HepG2 (cell line): ENCODE results near the gene STX10. TPM values are rescaled to one million over a fixed set of nuclear protein-coding genes. Genes with fewer than 3 reads are reported as not detected.

ENCODE experiments used
- CSRNP2 ChIP-seq: sonication (generic); formaldehyde crosslinking; conservative IDR thresholded peaks from 2 replicates; pipeline ENCODE4 v1.8.0; 2022; ENCODE audit warnings: low read depth, missing genetic modification reagents
- GABPA ChIP-seq, 2 experiments: IDR thresholded peaks; 2 replicates each; pipeline ENCODE4 v1.6.1; 2011 to 2016; ENCODE audit warnings: low read depth in 2 of 2, low read length in 1 of 2, missing biosample characterization in 1 of 2, missing genetic modification characterization in 1 of 2
- HDAC2 ChIP-seq: sonication (generic); formaldehyde crosslinking; IDR thresholded peaks from 2 replicates; pipeline ENCODE4 v1.4.0; 2020; ENCODE audit warnings: missing genetic modification reagents
- IKZF5 ChIP-seq: IDR thresholded peaks from 2 replicates; pipeline ENCODE4 v1.6.1; 2018; ENCODE audit warnings: missing genetic modification reagents, mild to moderate bottlenecking, missing compliant biosample characterization
- JUNB ChIP-seq: sonication (generic); formaldehyde crosslinking; IDR thresholded peaks from 2 replicates; pipeline ENCODE4 v1.8.0; 2022; ENCODE audit warnings: missing genetic modification reagents, mild to moderate bottlenecking, borderline replicate concordance
- LRRFIP1 ChIP-seq: sonication (generic); formaldehyde crosslinking; conservative IDR thresholded peaks from 2 replicates; pipeline ENCODE4 v1.4.0; 2020; ENCODE audit warnings: missing genetic modification reagents
- MZF1 ChIP-seq: sonication (generic); formaldehyde crosslinking; IDR thresholded peaks from 2 replicates; pipeline ENCODE4 v1.8.1; 2023; ENCODE audit warnings: mild to moderate bottlenecking, missing genetic modification reagents, borderline replicate concordance
- NFE2 ChIP-seq: sonication (generic); formaldehyde crosslinking; IDR thresholded peaks from 2 replicates; pipeline ENCODE4 v1.4.0; 2020; ENCODE audit warnings: missing genetic modification reagents
- NFKB2 ChIP-seq: sonication (generic); formaldehyde crosslinking; IDR thresholded peaks from 2 replicates; pipeline ENCODE4 v1.4.0; 2020; ENCODE audit warnings: missing genetic modification reagents, borderline replicate concordance
- PAF1 ChIP-seq: IDR thresholded peaks from 2 replicates; pipeline ENCODE4 v1.6.1; 2016; ENCODE audit warnings: missing genetic modification reagents, missing compliant biosample characterization
- SP1 ChIP-seq, 2 experiments: fragments of 450-650 bp in 1 of 2; sonication (generic) in 1 of 2; formaldehyde crosslinking in 1 of 2; IDR thresholded peaks; 2 replicates each; pipeline versions ENCODE4 v1.4.0 to v1.6.1; 2016 to 2020; ENCODE audit warnings: missing genetic modification reagents in 1 of 2
- ZKSCAN5 ChIP-seq: sonication (generic); formaldehyde crosslinking; IDR thresholded peaks from 2 replicates; pipeline ENCODE4 v1.5.1; 2020; ENCODE audit warnings: mild to moderate bottlenecking, missing genetic modification reagents
- ZNF460 ChIP-seq: sonication (generic); formaldehyde crosslinking; IDR thresholded peaks from 2 replicates; pipeline ENCODE4 v1.5.1; 2020; ENCODE audit warnings: missing genetic modification reagents, mild to moderate bottlenecking, borderline replicate concordance
- ZNF543 ChIP-seq: sonication (generic); formaldehyde crosslinking; IDR thresholded peaks from 2 replicates; pipeline ENCODE4 v1.4.0; 2020; ENCODE audit warnings: mild to moderate bottlenecking, missing genetic modification reagents
- ZNF678 ChIP-seq: sonication (generic); formaldehyde crosslinking; IDR thresholded peaks from 2 replicates; pipeline ENCODE4 v1.4.0; 2020; ENCODE audit warnings: mild to moderate bottlenecking, missing genetic modification reagents
- ZNF691 ChIP-seq: sonication (generic); formaldehyde crosslinking; IDR thresholded peaks from 2 replicates; pipeline ENCODE4 v1.4.0; 2020; ENCODE audit warnings: missing genetic modification reagents, low read depth, mild to moderate bottlenecking, borderline replicate concordance
- ZNF704 ChIP-seq: sonication (generic); formaldehyde crosslinking; IDR thresholded peaks from 2 replicates; pipeline ENCODE4 v1.8.1; 2023; ENCODE audit warnings: mild to moderate bottlenecking, inconsistent platforms, moderate library complexity, missing genetic modification reagents, borderline replicate concordance
- ZNF850 ChIP-seq: sonication (generic); formaldehyde crosslinking; conservative IDR thresholded peaks from 2 replicates; pipeline ENCODE4 v1.9.0; 2021; ENCODE audit warnings: mild to moderate bottlenecking, missing genetic modification reagents
- polyA plus RNA-seq, 8 experiments: library from polyadenylated mRNA; depleted of rRNA in 3 of 8; stranded (reverse) in 7 of 8; unstranded in 1 of 8; fragments of >200 nt; fragmentation: Illumina TruSeq in 4 of 8; extraction: Trizol in 4 of 8; gene quantifications; 2 replicates each; pipeline versions ENCODE4 v1.2.1 to v1.2.3, GENCODE V29; 2011 to 2016; ENCODE audit warnings: low read depth in 4 of 8, missing spikeins in 1 of 8, mixed read lengths in 1 of 8; ENCODE audit not compliant: insufficient read depth in 1 of 8
- total RNA-seq, 5 experiments: library from RNA; depleted of rRNA; stranded (reverse); fragments of >200 nt; fragmentation: Illumina TruSeq; extraction: Trizol; gene quantifications; 2 replicates each; pipeline ENCODE4 v1.2.3, GENCODE V29; 2016; ENCODE audit warnings: low read depth in 1 of 5

The STX10 gene
- total and polyA plus RNA-seq, 2 of the 13 experiments (the other 11 are each of a cell fraction or from before 2014, with no cell fraction given), result 47.9 to 66.4 TPM

- TF ChIP-seq ZNF691 (CRISPR knock-in tag) (peak; percentile 63), ZNF704 (no peak), ZNF460 (CRISPR knock-in tag) (peak; percentile 13; the same call in 1 of the 2 replicates), ZNF543 (CRISPR knock-in tag) (0 out of 2 replicates have a peak, but pooled peaks have one; percentile 10), LRRFIP1 (CRISPR knock-in tag) (no peak), JUNB (CRISPR knock-in tag) (no peak), MZF1 (no peak), NFKB2 (CRISPR knock-in tag) (peak; percentile 50; the same call in 1 of the 2 replicates), ZKSCAN5 (no peak), SP1 (IDR thresholded peaks at IDR 0.05) (no peak), SP1 (CRISPR knock-in tag; IDR thresholded peaks at IDR 0.05) (peak; percentile 40; the same call in 1 of the 2 replicates), PAF1 (CRISPR knock-in tag) (no peak), ZNF850 (CRISPR knock-in tag) (no peak), IKZF5 (no peak; the same call in 1 of the 2 replicates), ZNF678 (CRISPR knock-in tag) (no peak), GABPA (IDR thresholded peaks at IDR 0.05; ENCODE audit: low read depth, low read length) (peak; percentile 54), GABPA (CRISPR knock-in tag; IDR thresholded peaks at IDR 0.05; ENCODE audit: low read depth) (peak; percentile 89), HDAC2 (CRISPR knock-in tag) (peak; percentile 93), CSRNP2 (CRISPR knock-in tag) (no peak), NFE2 (CRISPR knock-in tag) (no peak)
Measured at GRCh38 chr19:13164343-13165161, 14.4 kb upstream of the STX10 start (continued).
